ES-I3 (cell line): Measurements from ENCODE around the gene DDX31.
A peak's percentile ranks its signal among the peaks of the same experiment; 100 is the strongest.

Experiments used
- H3K36me3 ChIP-seq: 2 replicates; pipeline ENCODE4 v1.6.1; 2013; ENCODE audit warnings: mild to moderate bottlenecking, low read length, control low read depth, moderate library complexity; ENCODE audit not compliant: insufficient read depth
- H3K4me1 ChIP-seq: 2 replicates; pipeline ENCODE4 v1.6.1; 2013; ENCODE audit warnings: mild to moderate bottlenecking, control low read depth, low read length; ENCODE audit not compliant: insufficient read depth
- H3K9ac ChIP-seq: 2 replicates; pipeline ENCODE4 v1.6.1; 2013; ENCODE audit warnings: low read depth, mild to moderate bottlenecking, low read length, moderate library complexity
- H3K9me3 ChIP-seq: 2 replicates; pipeline ENCODE4 v1.6.1; 2013; ENCODE audit warnings: mild to moderate bottlenecking, low read length, moderate library complexity; ENCODE audit not compliant: control insufficient read depth, insufficient read depth

The DDX31 gene

DNA sequence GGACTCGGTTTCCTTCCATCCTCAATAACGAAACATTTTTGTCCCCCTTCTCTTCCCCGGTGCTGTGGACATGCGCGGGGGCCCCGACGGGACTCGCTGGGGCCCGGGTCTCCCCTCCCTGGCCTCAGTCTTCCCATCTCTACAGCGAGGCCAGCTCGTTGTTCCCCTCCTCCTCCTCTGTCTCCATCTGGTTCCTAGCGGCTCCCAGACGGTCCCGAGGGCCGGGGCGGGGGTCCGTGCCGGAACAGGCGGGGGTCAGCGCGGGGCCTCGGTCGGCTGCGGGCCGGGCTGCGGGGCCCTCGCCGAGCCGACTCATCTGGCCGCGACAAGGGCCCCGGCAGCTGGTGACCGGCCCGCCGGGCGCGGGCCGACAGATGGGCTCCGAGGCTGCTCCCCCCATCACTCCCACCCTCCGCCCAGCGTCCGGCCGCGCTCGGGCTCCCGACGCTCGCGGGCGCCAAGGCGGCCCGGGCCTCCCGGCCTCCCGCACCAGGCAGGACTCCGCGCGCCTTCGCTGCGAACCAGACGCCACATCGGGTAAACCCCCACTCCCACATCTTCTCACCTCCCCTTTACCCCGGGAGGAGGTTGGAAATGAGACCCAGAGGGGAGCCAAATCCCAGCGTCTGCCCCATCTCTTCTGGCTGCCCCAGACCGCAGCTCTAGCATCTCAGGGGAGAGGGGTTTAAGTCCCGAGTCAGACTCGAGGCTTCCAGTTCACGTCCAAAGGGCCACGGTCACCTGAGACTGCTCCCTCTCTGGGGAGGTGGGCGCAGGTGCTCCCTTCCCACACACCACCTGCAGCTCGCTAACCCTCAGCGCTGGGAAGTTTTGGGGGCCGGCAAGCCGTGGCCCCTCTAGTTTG, 79.2 kb downstream of the DDX31 start:
- Histone ChIP-seq H3K9ac (peak overlapping the region; percentile 32; the same call in 1 of the 2 replicates), H3K9me3 (no peaks in the 10 kb centered on the region), H3K4me1 (peaks cover 19% of the 10 kb centered on the region), H3K36me3 (no peaks in the 10 kb centered on the region)

DNA sequence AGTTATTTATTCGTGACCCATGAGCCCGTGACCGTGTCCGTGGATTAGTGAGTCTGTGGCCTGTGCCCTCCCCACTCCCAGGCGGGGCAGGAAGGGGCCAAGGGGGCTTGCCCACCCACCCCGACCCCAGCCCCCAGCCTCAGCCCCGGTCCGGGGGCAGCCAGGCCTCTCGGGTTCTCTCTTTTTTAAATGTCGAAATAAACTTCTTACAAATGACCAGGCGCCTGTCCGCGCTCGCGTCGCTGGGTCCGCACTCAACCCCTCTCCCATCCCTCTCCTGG, 79.8 kb downstream of the DDX31 start:
- Histone ChIP-seq H3K9ac (peak overlapping the region; percentile 32; the same call in 1 of the 2 replicates), H3K4me1 (peaks cover 24% of the 10 kb centered on the region), H3K9me3 (no peaks in the 10 kb centered on the region), H3K36me3 (no peaks in the 10 kb centered on the region)

DNA sequence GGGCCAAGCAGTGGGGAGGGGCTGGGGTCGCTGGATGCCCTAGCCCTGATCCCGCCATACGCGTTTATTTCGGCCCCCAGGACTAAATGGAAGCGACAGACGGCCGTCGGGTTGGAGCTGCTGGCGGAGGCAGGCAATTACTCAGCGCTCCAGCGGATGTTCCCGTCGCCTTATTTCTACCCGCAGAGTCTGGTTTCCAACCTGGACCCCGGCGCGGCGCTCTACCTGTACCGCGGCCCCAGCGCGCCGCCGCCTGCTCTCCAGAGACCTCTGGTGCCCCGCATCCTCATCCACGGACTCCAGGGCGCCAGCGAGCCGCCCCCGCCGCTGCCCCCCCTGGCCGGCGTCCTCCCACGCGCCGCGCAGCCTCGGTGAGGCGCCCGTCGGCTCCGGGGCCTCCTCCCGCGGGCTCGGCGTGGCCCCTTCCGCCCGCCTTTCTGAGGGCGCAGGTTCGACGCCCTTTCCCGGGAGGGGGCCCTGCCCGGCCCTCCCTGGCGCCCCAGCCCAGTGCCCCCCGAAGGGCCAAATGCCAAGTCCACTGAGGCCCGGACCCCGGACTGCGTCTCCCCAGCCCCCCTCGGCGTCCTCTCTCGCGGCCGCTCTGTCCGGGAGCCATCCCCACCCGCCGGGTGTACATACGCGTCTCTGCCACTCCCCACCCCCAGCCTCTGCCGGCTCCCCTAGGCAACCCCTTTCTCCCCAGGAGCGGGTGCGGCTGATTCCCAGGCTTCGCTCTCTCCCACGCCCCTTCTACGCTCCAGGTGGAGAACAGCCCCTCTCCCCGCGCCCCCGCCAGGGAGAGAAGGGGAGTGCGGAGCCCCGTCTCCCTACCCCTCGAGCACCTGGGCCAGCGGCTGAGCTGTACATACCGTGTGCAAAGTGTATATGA, 80.4 kb downstream of the DDX31 start:
- Histone ChIP-seq H3K36me3 (no peaks in the 10 kb centered on the region), H3K4me1 (peaks cover 28% of the 10 kb centered on the region), H3K9ac (no peak overlapping the region), H3K9me3 (no peaks in the 10 kb centered on the region)

DNA sequence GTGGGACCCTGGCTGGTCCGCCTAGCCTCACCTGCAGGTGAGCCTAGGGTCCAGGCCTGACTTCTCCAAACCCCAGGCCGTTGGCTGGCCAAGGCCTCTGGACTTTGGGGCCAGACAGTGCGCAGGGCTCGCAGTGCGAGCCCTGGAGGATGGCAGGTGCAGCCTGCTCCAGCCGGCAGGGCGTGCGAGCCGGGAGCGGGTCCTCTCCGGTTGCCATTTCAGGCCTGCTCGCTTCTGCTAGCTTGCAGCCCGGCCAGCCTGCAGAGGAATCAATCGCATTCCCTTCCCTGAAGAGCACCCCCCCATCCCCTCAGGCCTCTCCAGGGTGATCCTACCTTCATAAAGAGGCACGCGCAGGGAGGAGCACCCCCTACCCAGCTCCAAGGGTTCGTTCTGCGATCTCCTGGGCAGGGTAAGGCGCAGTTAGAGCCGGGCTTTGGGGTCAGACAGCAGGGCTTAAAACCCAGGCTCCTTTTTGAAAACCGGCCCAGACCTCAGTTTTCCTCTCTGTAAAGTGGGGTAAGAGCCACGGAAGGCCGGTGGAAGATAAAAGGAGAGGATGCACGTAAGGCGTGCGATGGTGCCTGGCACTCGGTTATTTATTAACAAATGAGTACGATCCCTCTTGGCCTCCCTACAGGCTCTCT, 81.2 kb downstream of the DDX31 start:
- Histone ChIP-seq H3K9ac (no peak overlapping the region), H3K9me3 (no peaks in the 10 kb centered on the region), H3K36me3 (no peaks in the 10 kb centered on the region), H3K4me1 (peaks cover 28% of the 10 kb centered on the region)

DNA sequence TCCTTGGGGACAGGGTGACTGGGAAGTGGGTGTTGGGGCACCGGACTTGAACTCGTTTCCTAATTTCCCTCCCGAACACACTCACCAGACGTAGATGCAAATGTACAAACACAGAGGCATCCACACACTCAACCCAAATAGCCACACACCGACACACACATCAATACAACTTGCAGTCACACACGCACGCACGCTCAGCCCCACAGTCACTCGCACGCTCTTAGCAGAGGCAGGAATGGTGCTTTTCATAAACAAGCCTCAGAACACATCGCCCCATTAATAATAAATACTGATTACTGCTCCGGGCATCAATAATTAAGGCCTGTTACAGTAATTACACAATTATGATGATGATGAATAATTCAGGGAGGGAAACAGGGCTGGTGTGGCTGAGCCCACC, 81.7 kb downstream of the DDX31 start:
- Histone ChIP-seq H3K4me1 (peaks cover 28% of the 10 kb centered on the region), H3K36me3 (no peaks in the 10 kb centered on the region), H3K9ac (no peak overlapping the region), H3K9me3 (no peaks in the 10 kb centered on the region)

DNA sequence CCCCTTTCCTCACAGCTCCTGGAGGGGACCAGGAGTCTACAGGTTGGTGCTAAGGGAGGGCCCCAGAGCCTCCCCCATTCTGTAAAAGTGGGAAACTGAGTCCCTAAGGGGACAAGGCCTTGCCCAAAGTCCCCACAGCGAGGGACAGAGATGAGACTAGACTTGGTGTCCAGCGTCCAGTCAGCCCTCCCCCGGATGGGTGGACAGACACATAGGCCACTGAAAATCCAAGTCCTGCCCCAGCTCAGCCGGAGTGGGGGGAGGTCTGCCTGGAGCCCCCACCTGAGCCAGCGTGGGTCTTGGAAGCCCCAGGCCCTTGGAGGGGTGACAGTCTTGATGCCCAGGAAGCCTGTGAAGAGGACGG, 82.2 kb downstream of the DDX31 start:
- Histone ChIP-seq H3K36me3 (no peaks in the 10 kb centered on the region), H3K9me3 (no peaks in the 10 kb centered on the region), H3K4me1 (peaks cover 28% of the 10 kb centered on the region), H3K9ac (no peak overlapping the region)

DNA sequence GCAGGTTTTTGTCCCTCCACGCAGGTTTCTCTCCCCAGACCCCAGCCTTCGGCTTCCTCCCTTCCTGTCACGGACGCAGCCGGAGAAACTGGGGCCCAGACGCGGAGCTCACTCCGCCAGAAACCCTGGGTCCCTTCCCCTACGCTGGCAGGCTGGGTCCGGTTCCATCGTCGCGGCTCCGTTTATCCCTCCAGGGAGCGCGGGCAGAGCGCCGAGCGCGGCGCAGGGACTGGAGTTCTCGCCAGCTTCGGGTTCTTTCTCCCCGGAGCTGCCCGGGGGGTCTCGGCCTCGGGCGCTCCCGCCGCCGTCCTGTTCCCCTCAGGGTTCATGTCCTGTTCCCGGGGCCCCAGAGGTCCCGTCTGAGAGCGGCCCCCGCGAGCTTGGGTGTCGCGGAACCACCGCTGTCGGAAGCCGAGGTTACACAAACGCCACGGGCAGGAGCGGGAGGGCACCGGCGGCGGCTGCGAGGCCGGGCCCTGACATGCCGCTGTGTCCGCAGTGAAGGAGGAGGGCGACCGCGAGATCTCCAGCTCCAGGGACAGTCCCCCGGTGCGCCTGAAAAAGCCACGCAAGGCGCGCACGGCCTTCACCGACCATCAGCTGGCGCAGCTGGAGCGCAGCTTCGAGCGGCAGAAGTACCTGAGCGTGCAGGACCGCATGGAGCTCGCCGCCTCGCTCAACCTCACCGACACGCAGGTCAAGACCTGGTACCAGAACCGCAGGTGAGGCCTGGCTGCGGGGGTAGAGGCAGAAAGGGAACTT, 82.8 kb downstream of the DDX31 start:
- Histone ChIP-seq H3K4me1 (peaks cover 24% of the 10 kb centered on the region), H3K36me3 (no peaks in the 10 kb centered on the region), H3K9me3 (no peaks in the 10 kb centered on the region), H3K9ac (no peak overlapping the region; the same call in 1 of the 2 replicates)

DNA sequence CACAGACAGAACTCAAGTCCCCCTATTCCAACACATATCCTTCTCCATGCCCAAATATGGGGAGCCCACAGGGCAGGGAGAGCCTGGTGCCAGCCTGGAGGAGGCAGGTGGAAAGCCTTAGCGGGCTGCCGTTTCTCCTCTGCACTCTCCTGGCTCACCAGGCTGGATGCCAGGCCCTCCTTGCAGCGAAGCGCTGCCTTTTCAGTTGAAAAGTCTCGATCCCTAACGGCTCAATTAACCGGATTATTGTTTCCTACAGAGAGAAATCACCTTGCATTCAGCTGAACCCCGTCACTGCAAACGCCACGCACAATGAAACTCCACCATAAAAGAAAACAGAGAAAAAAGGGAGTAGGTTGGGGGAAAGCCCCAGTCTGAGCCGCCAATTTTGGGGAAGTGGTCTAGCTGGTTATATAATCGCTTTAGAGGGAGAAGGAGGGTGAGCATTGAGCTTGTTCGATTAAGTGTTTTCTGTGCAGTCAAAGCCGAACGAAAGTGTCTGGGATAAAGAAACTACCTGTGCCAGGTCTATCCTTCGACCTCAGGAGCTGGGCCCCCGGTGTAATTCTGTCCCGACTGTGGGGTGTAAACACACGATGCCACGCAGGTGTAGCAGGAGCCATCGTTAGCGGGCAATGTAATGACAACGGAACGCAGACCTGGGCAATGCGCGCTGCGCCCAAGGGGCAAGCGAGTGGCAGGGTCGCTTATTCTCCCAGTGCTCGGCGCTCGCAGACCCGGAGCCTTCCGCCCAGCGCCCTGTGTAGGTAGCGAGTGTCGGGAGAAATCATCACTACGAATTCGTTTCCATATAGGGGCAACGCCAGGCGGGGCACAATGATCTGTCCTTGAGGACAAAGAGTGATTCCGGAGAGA, 83.6 kb downstream of the DDX31 start:
- no peaks in the 10 kb centered on the region for H3K9me3 ChIP-seq
- no peaks in the 10 kb centered on the region for H3K36me3 ChIP-seq
- peaks cover 17% of the 10 kb centered on the region for H3K4me1 ChIP-seq
- no peak overlapping the region; the same call in 1 of the 2 replicates for H3K9ac ChIP-seq

DNA sequence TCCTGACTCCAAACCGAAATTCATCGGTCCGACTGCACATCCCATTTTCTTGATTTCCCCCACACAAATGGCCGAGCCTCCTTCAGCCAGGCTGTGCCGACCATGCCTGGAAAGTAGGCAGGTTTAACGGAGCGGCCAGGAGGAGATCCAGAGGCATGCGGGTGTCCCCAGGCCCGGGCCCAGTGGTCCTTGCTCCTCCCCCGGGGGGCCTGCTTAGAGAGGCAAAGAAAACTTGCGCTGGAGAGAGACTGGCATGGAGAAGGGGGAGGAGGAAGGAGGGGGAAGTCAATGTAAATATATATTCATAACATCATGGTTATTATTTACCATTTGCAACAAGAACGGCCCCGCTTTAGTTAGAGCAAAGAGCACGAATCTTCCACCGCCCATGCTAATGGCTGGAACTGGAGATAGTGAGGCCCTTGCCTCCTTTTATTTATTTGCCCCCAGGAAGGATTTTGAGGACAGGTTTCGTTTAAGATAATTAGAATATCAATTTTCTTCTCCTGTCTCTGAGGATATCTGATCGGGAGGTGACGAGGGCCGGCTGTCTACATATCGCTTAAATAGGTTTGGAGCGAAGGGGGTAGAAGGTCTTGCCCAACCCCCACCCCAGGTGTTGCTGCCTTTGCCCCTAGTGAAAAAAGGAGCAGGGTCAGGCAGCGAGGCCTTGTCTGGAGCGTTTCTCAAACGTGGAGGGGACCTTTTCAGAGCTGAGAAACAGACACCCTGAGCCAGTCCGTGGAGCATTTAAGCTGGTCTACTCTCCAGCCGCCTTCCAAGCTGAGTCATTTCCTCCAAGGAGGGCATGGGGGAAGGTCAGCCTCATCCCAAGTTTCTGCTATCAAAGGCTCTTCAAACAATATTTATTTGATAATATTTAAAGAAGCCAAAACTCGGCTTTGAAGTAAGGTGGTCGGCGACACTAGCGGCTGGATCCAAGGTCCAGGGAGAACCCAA, 84.9 kb downstream of the DDX31 start:
- Histone ChIP-seq H3K4me1 (peaks cover 16% of the 10 kb centered on the region), H3K9me3 (no peaks in the 10 kb centered on the region), H3K36me3 (no peaks in the 10 kb centered on the region), H3K9ac (no peak overlapping the region; the same call in 1 of the 2 replicates)

DNA sequence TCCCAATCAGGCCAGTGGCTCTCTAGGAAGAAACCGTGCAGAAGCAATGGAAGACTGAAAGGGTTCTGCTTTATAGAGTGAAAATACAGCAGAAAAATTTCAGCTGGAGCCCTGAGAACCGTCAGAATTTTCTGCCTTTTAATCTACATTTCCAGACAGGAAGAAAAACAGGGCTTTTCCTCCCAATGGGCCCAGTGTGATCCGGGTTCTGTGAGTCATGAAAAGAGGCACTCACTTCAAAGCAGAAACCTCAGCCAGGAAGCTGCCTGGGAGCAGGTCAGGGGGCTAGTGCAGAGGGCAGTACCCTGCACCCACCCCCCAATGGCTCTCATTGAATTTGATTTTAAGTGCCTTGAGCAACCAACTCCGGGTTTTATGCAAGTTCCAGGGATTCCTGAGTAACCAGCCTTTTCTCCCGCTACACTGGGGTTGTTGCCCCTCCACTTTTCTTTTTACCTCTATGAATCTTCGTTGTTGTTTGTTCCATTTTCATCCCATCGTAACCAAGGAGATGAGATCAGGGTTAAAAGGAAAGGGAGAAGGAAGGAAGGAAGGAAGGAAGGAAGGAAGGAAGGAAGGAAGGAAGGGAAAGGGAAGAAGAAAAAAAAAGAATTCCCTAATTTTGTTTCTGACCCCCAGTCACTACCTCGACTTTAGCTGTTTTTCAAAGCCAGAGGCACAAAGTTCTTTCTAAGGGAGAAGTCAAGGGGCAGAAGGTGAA, 86.0 kb downstream of the DDX31 start:
- Histone ChIP-seq H3K9ac (no peak overlapping the region), H3K4me1 (peaks cover 16% of the 10 kb centered on the region), H3K36me3 (no peaks in the 10 kb centered on the region), H3K9me3 (no peaks in the 10 kb centered on the region)

DNA sequence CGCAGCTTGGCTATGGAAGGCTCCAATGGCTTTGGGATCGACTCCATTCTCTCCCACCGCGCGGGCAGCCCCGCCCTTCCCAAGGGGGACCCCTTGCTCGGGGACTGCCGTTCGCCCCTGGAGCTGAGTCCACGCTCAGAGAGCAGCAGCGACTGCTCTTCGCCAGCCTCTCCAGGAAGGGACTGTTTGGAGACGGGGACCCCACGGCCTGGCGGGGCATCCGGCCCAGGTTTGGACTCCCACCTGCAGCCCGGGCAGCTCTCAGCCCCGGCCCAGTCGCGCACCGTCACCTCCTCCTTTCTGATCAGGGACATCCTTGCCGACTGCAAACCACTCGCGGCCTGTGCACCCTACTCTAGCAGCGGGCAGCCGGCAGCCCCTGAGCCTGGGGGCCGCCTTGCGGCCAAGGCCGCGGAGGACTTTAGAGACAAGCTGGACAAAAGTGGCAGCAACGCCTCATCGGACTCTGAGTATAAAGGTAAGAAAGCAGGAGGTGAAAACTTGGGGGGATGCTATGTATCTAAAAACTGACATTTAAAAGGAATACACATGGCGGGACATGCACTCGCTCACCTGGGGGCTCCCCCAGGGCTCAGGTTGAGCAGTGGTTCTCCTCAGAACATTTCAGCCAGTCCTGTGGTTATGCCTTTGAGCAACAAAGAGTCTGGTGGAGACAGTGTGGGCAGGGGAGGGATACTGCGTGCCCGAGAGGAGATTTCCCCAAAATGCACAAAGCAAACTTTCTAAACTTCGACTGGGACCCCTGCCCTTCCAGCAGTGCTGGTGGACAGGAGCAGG, 86.8 kb downstream of the DDX31 start:
- Histone ChIP-seq H3K4me1 (peaks cover 13% of the 10 kb centered on the region), H3K36me3 (no peaks in the 10 kb centered on the region), H3K9ac (no peak overlapping the region), H3K9me3 (no peaks in the 10 kb centered on the region)
